Choroid plexus epithelial cell (primary cell): ENCODE measurements around the gene AURKA.
"Not testable (repeated sequence)": the region's sequence is repeated elsewhere in the genome, so short reads cannot be mapped to it uniquely, and the experiment has no call there.

ENCODE experiments used
- DNase-seq: peaks from one replicate; pipeline ENCODE4 v3.0.0-alpha.2; 2010; ENCODE audit warnings: low read depth
- H3K4me3 ChIP-seq: 2 replicates; pipeline ENCODE4 v1.5.1; 2011; ENCODE audit warnings: low read depth, mild to moderate bottlenecking, control low read depth, low read length, moderate library complexity
- CTCF ChIP-seq: conservative IDR thresholded peaks from 2 replicates; pipeline ENCODE4 v1.5.1; 2011; ENCODE audit warnings: low read depth, mild to moderate bottlenecking, control low read depth, inconsistent platforms, low read length, moderate library complexity

Gene AURKA

GRCh38 chr20:56342783-56343182, 49.2 kb downstream of the AURKA start:
- DNase-seq = no peak
- no peak overlapping the region for H3K4me3 ChIP-seq
- TF ChIP-seq CTCF = no peak

DNA sequence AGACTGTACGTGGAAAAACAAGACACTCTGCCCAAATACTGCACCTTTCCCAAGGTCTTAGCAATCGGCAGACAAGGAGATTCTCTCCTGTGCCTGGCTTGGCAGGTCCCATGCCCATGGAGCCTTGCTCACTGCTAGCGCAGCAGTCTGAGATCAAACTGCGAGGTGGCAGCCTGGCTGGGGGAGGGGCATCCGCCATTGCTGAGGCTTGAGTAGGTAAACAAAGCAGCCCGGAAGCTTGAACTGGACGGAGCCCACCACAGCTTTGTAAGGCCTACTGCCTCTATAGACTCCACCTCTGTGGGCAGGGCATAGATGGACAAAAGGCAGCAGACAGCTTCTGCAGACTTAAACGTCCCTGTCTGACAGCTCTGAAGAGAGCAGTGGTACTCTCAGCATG, 55.3 kb downstream of the AURKA start:
- DNase-seq, H3K4me3 ChIP-seq: not testable (repeated sequence)

- no peak for TF ChIP-seq CTCF
- peak; percentile 20 for DNase-seq
- no peak overlapping the region for H3K4me3 ChIP-seq
Measured at GRCh38 chr20:56328861-56329260, 63.2 kb downstream of the AURKA start.

DNA sequence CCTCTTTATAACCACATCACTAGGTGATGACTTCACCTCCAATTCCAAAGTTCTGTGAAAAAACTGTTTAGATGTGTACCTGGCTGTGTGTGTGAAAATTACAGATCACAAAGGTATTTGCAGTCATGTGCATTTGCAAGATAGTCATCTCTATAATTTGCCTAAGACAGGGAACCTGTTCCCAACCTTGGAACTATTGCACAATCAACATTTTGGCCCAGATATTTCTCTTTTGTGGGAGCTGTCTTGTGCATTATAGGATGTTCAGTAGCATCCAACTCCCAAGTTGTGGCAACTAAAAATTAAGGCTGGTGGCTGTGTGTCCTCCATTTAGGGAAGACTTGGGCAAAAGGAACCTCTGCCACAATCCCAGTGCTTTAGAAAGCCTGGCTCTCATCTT, 67.2 kb downstream of the AURKA start:
- no peak for TF ChIP-seq CTCF
- DNase-seq = no peak
- no peak overlapping the region for H3K4me3 ChIP-seq

GRCh38 chr20:56323656-56324055, 68.4 kb downstream of the AURKA start:
- H3K4me3 ChIP-seq = no peak overlapping the region
- no peak for TF ChIP-seq CTCF
- no peak for DNase-seq

GRCh38 chr20:56323206-56323605, 68.8 kb downstream of the AURKA start:
- no peak for DNase-seq
- no peak for TF ChIP-seq CTCF

GRCh38 chr20:56322681-56323080, 69.3 kb downstream of the AURKA start:
- H3K4me3 ChIP-seq = no peak overlapping the region
- no peak for TF ChIP-seq CTCF
- no peak for DNase-seq

More at GRCh38 chr20:56323206-56323605, 68.8 kb downstream of the AURKA start:
- H3K4me3 ChIP-seq = no peak overlapping the region
